GM12878 (cell line): Measurements from ENCODE around the gene NT5DC4. TPM values are rescaled to one million over a fixed set of nuclear protein-coding genes. Genes with fewer than 3 reads are reported as not detected.

Experiments used
- BCLAF1 ChIP-seq: fragments of 450-650 bp; IDR thresholded peaks from 2 replicates; pipeline ENCODE4 v1.6.1; 2017; ENCODE audit warnings: antibody characterized with exemption, mild to moderate bottlenecking, moderate library complexity
- CBX5 ChIP-seq: sonication (generic); IDR thresholded peaks from 2 replicates; pipeline ENCODE4 v1.6.1; 2016; ENCODE audit warnings: low read depth, moderate library complexity, mild to moderate bottlenecking, inconsistent platforms
- CHD2 ChIP-seq: IDR thresholded peaks from 2 replicates; pipeline ENCODE4 v1.6.1; 2011; ENCODE audit warnings: low read depth, low read length, improper control_type of control experiment, borderline replicate concordance
- GABPA ChIP-seq: IDR thresholded peaks from 2 replicates; pipeline ENCODE4 v1.6.1; 2014; ENCODE audit warnings: antibody characterized with exemption, low read depth, mild to moderate bottlenecking, inconsistent platforms
- NFIC ChIP-seq: IDR thresholded peaks from 2 replicates; pipeline ENCODE4 v1.6.1; 2012; ENCODE audit warnings: low read depth, mild to moderate bottlenecking, inconsistent platforms, low read length, moderate library complexity
- NKRF ChIP-seq: fragments of 450-650 bp; conservative IDR thresholded peaks from 2 replicates; pipeline ENCODE4 v1.6.1; 2017; ENCODE audit warnings: mild to moderate bottlenecking, moderate library complexity
- NR2F1 ChIP-seq: fragments of 450-650 bp; conservative IDR thresholded peaks from 2 replicates; pipeline ENCODE4 v1.6.1; 2017; ENCODE audit warnings: mild to moderate bottlenecking
- PAX5 ChIP-seq: IDR thresholded peaks from 2 replicates; pipeline ENCODE4 v1.6.1; 2011; ENCODE audit warnings: low read depth, low read length, borderline replicate concordance
- POLR2AphosphoS5 ChIP-seq: IDR thresholded peaks from 2 replicates; pipeline ENCODE4 v1.6.1; 2011; ENCODE audit warnings: mild to moderate bottlenecking, low read length, inconsistent platforms
- TCF12 ChIP-seq: IDR thresholded peaks from 2 replicates; pipeline ENCODE4 v1.6.1; 2011; ENCODE audit warnings: low read depth, mild to moderate bottlenecking, low read length
- ZNF687 ChIP-seq: fragments of 450-650 bp; IDR thresholded peaks from 2 replicates; pipeline ENCODE4 v1.6.1; 2017; ENCODE audit warnings: mild to moderate bottlenecking, moderate library complexity
- polyA plus RNA-seq, 11 experiments: library from polyadenylated mRNA; depleted of rRNA in 4 of 11; unstranded in 6 of 11; stranded (reverse) in 5 of 11; fragments of >200 nt; fragmentation: Nextera tagmentation in 4 of 11; fragmentation: Illumina TruSeq in 1 of 11; extraction: Ambion mirVana in 4 of 11; extraction: Trizol in 1 of 11; gene quantifications; 1 replicate in 1 of 11; 2 replicates in 10 of 11; pipeline versions ENCODE4 v1.2.1 to v1.2.3, GENCODE V29; 2011 to 2016; ENCODE audit warnings: inconsistent platforms in 2 of 11, missing spikeins in 2 of 11, low read depth in 1 of 11
- total RNA-seq, 4 experiments: library from RNA; depleted of rRNA in 3 of 4; stranded (reverse); fragments of >200 nt in 3 of 4; fragmentation: Illumina TruSeq in 1 of 4; extraction: Trizol in 1 of 4; gene quantifications; 2 replicates each; pipeline versions ENCODE4 v1.2.1 to v1.2.3, GENCODE V29; 2013 to 2021
- TF ChIP-seq, protein P1 (sequence below): IDR thresholded peaks from 2 replicates; pipeline ENCODE4 v1.6.1; 2011; ENCODE audit warnings: borderline replicate concordance, low read depth, mild to moderate bottlenecking, moderate library complexity, low read length; ENCODE audit not compliant: insufficient read depth, poor library complexity, severe bottlenecking
- TF ChIP-seq, protein P2 (sequence below): IDR thresholded peaks from 2 replicates; pipeline ENCODE4 v1.6.1; 2012; ENCODE audit warnings: low read depth, low read length, improper control_type of control experiment
- TF ChIP-seq, protein P3 (sequence below), 3 experiments: IDR thresholded peaks in 2 of 3; conservative IDR thresholded peaks in 1 of 3; 2 replicates each; pipeline ENCODE4 v1.5.1; 2011; ENCODE audit warnings: low read depth in 3 of 3, low read length in 3 of 3, mild to moderate bottlenecking in 3 of 3, control low read depth in 2 of 3, moderate library complexity in 2 of 3, inconsistent platforms in 1 of 3, mixed read lengths in 1 of 3; ENCODE audit not compliant: control insufficient read depth in 2 of 3, insufficient read depth in 1 of 3; ENCODE audit errors: extremely low read depth in 1 of 3

The NT5DC4 gene
- total and polyA plus RNA-seq, 10 of the 15 experiments (the other 5 are each of a cell fraction or from before 2014, with no cell fraction given) = 0.04 to 2.6 (median 0.32) TPM; not detected in 2

DNA sequence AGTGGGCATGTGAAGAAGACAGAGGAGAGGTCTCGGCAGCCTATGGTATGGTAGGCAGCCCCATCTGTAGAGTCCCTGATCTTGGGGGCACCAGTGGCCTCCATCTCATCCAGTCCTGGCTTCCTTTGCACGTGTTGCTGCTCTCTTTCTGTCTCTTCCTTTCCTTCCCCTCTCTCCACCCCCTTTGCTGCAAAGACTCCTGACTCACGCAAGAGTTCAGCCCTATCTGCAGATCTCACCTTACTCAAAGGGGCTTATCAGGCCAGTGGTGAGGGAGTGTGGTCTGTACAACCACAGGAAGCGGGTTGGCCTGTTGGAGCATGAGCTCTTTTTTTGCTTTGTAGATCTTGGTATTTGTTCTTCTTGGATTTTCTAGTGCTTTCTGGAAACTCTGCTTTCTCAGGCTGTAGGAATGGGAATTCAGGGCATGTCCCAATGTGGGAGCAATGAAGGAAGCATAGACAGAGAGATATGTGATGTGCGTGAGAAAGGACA, 14.6 kb upstream of the NT5DC4 start (continued):
- no peak for TF ChIP-seq BCLAF1
- peak; percentile 46; the same call in 1 of the 2 replicates for TF ChIP-seq PAX5
- TF ChIP-seq, protein P1, sequence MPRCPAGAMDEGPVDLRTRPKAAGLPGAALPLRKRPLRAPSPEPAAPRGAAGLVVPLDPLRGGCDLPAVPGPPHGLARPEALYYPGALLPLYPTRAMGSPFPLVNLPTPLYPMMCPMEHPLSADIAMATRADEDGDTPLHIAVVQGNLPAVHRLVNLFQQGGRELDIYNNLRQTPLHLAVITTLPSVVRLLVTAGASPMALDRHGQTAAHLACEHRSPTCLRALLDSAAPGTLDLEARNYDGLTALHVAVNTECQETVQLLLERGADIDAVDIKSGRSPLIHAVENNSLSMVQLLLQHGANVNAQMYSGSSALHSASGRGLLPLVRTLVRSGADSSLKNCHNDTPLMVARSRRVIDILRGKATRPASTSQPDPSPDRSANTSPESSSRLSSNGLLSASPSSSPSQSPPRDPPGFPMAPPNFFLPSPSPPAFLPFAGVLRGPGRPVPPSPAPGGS = no peak
- no peak for TF ChIP-seq CBX5
- TF ChIP-seq, protein P2, sequence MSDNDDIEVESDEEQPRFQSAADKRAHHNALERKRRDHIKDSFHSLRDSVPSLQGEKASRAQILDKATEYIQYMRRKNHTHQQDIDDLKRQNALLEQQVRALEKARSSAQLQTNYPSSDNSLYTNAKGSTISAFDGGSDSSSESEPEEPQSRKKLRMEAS = 0 out of 2 replicates have a peak, but pooled peaks have one; percentile 29
- TF ChIP-seq NFIC = peak; percentile 86; the same call in 1 of the 2 replicates
- no peak for TF ChIP-seq NKRF
- no peak; the same call in 1 of the 2 replicates for TF ChIP-seq NR2F1
- TF ChIP-seq TCF12 = no peak
- TF ChIP-seq ZNF687 = peak; percentile 90
- no peak for TF ChIP-seq GABPA
- TF ChIP-seq, protein P3, sequence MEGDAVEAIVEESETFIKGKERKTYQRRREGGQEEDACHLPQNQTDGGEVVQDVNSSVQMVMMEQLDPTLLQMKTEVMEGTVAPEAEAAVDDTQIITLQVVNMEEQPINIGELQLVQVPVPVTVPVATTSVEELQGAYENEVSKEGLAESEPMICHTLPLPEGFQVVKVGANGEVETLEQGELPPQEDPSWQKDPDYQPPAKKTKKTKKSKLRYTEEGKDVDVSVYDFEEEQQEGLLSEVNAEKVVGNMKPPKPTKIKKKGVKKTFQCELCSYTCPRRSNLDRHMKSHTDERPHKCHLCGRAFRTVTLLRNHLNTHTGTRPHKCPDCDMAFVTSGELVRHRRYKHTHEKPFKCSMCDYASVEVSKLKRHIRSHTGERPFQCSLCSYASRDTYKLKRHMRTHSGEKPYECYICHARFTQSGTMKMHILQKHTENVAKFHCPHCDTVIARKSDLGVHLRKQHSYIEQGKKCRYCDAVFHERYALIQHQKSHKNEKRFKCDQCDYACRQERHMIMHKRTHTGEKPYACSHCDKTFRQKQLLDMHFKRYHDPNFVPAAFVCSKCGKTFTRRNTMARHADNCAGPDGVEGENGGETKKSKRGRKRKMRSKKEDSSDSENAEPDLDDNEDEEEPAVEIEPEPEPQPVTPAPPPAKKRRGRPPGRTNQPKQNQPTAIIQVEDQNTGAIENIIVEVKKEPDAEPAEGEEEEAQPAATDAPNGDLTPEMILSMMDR (IDR thresholded peaks at IDR 0.05 in 2 of 3, conservative IDR thresholded peaks at IDR 0.05 in 1 of 3; ENCODE audit: control insufficient read depth in 2 of 3, extremely low read depth in 1 of 3, insufficient read depth in 1 of 3, low read depth in 3 of 3, low read length in 3 of 3) = no peak
- no peak for TF ChIP-seq POLR2AphosphoS5
- TF ChIP-seq CHD2 = no peak
